Measurements from ENCODE around the gene FANCC.
"Not testable (repeated sequence)": the region's sequence is repeated elsewhere in the genome, so short reads cannot be mapped to it uniquely, and the experiment has no call there.

The FANCC gene

GRCh38 chr9:95229230-95229915, 88.1 kb downstream of the FANCC start:
- DNase-seq (ENCODE audit: low spot score): no peak

- DNase-seq (ENCODE audit: low spot score): no peak
These were observed 90.6 kb downstream of the FANCC start for GRCh38 chr9:95226921-95227320.

DNA sequence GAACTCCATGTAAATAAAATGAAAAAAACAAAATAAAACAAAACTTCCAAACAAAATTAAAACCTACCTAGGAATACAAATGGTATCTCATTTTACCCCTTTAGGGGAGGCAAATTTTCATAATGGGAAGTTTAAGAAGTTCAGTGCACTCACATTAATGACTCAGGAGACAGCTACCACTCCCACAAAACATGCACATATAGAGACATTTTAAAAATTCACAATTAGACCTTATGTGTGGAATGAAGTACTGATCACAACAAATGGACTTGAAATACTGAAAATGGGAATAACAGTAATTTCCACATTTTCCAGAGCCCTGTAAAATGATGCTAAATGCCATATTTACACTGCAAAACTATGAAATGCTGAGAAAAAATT, 91.8 kb downstream of the FANCC start:
- no peak for DNase-seq (ENCODE audit: low spot score)

- no peak for DNase-seq (ENCODE audit: low spot score)
These were observed 92.3 kb downstream of the FANCC start for GRCh38 chr9:95225076-95225725.

DNA sequence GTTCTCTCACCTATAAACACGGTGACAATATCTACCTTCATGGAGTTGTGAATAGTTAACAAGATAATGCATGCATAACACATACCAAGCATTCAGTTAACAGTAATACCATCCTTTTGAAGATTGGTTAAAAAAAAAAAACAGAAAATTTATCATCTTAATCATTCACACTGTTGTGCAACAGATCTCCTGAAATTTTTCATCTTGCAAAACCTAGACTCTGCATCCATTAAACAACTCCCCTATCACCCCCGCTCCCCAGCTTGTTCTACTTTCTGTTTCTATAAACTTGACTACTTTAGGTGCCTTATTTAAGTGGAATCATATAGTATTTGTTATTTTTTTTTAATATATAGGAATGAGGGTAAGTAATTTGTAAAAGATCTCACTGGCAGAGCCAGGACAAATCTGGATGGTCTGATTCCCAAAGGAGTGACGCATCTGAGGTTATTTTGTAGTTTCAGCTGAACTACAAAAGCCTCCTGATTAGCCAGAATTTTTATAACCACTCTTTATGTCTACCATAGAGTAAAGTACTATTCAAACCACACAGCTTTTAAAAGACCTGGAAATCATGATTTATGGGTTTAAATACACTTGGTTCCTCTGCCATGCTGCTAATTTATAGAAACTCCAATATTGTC, 93.0 kb downstream of the FANCC start:
- DNase-seq (ENCODE audit: low spot score): no peak

- not testable (repeated sequence) for DNase-seq (ENCODE audit: low spot score)
These were observed 97.2 kb downstream of the FANCC start for GRCh38 chr9:95220352-95220751.

DNA sequence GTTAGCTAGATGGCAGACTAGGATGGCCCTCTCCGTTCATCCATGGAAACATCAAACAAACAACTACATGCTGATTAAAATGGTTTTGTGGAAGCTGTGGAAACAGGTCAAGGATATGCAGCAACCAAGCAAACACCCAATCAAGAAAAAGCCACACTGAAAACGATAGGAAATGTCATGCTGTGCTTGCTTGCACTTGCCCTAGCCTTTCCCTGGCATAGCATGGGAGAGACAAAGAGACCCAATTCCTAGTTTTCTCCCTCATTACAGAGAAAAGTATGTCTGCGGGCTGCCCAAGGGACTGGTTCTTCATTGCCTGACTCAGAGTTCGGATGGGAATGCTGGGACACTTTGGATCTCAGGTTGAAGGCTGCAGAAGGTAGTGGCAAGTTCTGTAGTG, 98.7 kb downstream of the FANCC start:
- no peak for DNase-seq (ENCODE audit: low spot score)

- DNase-seq (ENCODE audit: low spot score): no peak
These were observed 99.6 kb downstream of the FANCC start for GRCh38 chr9:95217936-95218335.

- DNase-seq (ENCODE audit: low spot score): no peak
These were observed 102.1 kb downstream of the FANCC start for GRCh38 chr9:95215336-95215898.

- DNase-seq (ENCODE audit: low spot score): no peak
These were observed 104.4 kb downstream of the FANCC start for GRCh38 chr9:95213117-95213516.

DNA sequence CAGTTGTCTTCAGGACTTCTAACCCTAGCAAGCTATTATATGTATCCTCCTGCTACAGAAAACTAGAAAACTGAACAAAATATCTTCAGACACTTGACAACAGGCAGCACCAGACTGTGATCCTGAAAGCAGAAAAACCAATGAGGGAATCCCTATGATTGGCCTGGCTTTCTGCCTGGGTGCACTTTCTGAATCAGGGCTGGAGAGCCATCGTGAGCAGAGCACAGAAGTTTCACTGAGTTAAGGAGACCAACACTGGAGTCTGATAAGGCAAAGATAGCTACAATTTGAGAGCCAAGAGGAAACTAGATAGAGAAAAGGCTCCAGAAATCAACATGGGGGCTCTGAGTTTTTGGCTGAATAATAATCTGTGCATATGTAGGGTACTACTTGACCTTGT, 106.5 kb downstream of the FANCC start:
- no peak for DNase-seq (ENCODE audit: low spot score)

GRCh38 chr9:95207403-95207802, 110.1 kb downstream of the FANCC start:
- DNase-seq (ENCODE audit: low spot score): no peak

- no peak for DNase-seq (ENCODE audit: low spot score)
These were observed 111.4 kb downstream of the FANCC start for GRCh38 chr9:95206143-95206542.

DNA sequence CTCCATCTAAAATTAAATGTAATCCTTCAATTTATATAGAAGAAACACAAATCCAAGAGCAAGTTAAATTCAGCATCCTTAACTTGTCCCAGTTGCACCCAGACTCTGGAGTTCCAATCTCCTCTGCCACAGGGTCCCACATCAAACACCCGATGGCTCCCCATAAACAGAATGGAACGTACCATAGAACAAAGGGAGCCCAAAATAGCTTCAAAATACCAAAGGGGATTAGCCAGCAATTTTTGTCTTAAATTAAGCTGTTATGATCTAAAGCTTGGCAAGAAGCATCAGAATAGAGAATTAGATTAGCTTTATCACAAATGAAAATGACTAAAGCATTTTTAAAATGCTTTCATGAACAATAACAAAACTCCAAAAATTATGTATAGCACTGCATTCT, 112.8 kb downstream of the FANCC start:
- no peak for DNase-seq (ENCODE audit: low spot score)

GRCh38 chr9:95204310-95204709, 113.2 kb downstream of the FANCC start:
- no peak for DNase-seq (ENCODE audit: low spot score)

DNA sequence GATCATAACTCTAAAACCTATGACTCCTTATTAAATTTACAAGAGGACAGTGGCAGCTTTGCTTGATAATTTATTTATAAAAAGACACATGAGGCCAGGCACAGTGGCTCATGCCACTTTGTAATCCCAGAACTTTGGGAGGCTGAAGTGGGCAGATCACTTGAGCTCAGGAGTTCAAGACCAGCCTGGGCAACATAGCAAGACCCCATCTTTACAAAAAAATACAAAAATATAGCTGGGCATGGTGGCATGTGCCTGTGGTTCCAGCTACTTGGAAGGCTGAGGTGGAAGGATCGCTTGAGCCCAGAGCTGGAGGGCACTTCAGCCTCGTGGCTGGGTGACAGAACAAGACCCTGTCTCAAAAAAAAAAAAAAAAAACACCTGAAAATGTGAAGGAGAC, 114.5 kb downstream of the FANCC start:
- not testable (repeated sequence) for DNase-seq (ENCODE audit: low spot score)

GRCh38 chr9:95202076-95202681, 115.3 kb downstream of the FANCC start:
- DNase-seq (ENCODE audit: low spot score): no peak

GRCh38 chr9:95201206-95201605, 116.3 kb downstream of the FANCC start:
- DNase-seq (ENCODE audit: low spot score): no peak

- DNase-seq (ENCODE audit: low spot score): no peak
These were observed 119.7 kb downstream of the FANCC start for GRCh38 chr9:95197692-95198271.

DNA sequence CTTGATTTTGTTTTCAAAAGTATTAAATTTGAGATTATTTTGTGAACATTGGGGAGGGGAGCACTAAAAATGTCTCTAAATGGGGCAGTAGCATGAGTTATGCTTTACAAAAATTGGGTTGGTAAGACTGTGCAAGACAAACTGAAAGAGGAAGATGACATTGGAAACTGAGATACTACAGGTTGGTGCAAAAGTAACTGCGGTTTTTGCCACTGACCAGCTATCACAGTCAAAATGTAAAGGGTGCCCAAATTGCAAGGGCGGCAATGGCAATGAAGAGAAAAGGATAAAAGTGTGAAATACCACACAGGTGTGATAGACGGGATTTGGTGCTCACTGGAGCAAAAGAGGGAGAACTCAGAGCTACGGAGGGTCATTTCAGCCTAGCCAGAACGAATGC, 124.0 kb downstream of the FANCC start:
- no peak for DNase-seq (ENCODE audit: low spot score)

GRCh38 chr9:95193067-95193466, 124.4 kb downstream of the FANCC start:
- no peak for DNase-seq (ENCODE audit: low spot score)

- DNase-seq (ENCODE audit: low spot score): no peak
These were observed 124.9 kb downstream of the FANCC start for GRCh38 chr9:95192631-95193030.

Measured in putamen (tissue), 1 donor.